ENCODE data around the gene RASD1. TPM values are rescaled to one million over a fixed set of nuclear protein-coding genes. Genes with fewer than 3 reads are reported as not detected.
"Not testable (repeated sequence)": the region's sequence is repeated elsewhere in the genome, so short reads cannot be mapped to it uniquely, and the experiment has no call there.

The RASD1 gene
- total RNA-seq, 1 donor from 2014 or later, result 6.4 TPM

DNA sequence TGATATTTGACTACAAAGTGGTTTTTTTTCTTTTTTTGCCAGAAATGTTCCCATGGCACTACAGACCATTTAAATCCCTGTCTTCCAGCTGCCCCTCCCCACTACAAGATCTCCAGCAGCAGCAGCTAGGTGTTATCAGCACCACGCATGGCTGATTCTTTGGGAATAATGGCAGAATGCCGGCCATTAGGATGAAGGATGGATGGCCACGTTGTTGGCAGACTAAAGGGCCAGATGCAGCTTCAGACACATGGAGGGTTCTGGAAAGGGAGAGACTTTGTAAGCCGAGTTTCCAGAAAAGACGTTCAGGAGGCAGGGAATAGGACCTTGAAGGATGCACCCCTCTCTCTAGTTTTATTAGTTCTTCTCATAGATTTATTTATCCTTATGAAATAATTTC is 29.7 kb downstream of the RASD1 start:
- DNase-seq (ENCODE audit: extremely low spot score, unreplicated experiment), result no peak
- Mint-ChIP-seq H3K4me1 (ENCODE audit: unreplicated experiment) (no peaks in the 10 kb centered on the region), H3K36me3 (no peaks in the 10 kb centered on the region), H3K27ac (no peak overlapping the region), H3K9me3 (no peaks in the 10 kb centered on the region), H3K4me3 (no peak overlapping the region), H3K27me3 (peaks cover 54% of the 10 kb centered on the region)
- TF ChIP-seq CTCF (conservative IDR thresholded peaks at IDR 0.05), result no peak

- H3K27ac Mint-ChIP-seq; H3K9me3 Mint-ChIP-seq; H3K36me3 Mint-ChIP-seq; H3K4me1 Mint-ChIP-seq (ENCODE audit: unreplicated experiment); H3K4me3 Mint-ChIP-seq; DNase-seq (ENCODE audit: extremely low spot score, unreplicated experiment): not testable (repeated sequence)
- H3K27me3 Mint-ChIP-seq, result peaks cover 50% of the 10 kb centered on the region
Measured at GRCh38 chr17:17465878-17466277, 30.3 kb downstream of the RASD1 start.

- no peaks in the 10 kb centered on the region for H3K36me3 Mint-ChIP-seq
- no peak for DNase-seq (ENCODE audit: extremely low spot score, unreplicated experiment)
- TF ChIP-seq CTCF (conservative IDR thresholded peaks at IDR 0.05), result no peak
Measured at GRCh38 chr17:17463821-17464220, 32.4 kb downstream of the RASD1 start.

GRCh38 chr17:17462048-17462824 is 34.0 kb downstream of the RASD1 start:
- DNase-seq (ENCODE audit: extremely low spot score, unreplicated experiment), result no peak
- no peak overlapping the region for H3K4me3 Mint-ChIP-seq
- H3K9me3 Mint-ChIP-seq, result peaks cover 12% of the 10 kb centered on the region
- H3K4me1 Mint-ChIP-seq (ENCODE audit: unreplicated experiment), result no peaks in the 10 kb centered on the region
- H3K36me3 Mint-ChIP-seq, result no peaks in the 10 kb centered on the region
- H3K27ac Mint-ChIP-seq, result no peak overlapping the region
- no peak for TF ChIP-seq CTCF (conservative IDR thresholded peaks at IDR 0.05)
- H3K27me3 Mint-ChIP-seq, result peaks cover 36% of the 10 kb centered on the region

More at GRCh38 chr17:17463821-17464220, 32.4 kb downstream of the RASD1 start:
- Mint-ChIP-seq H3K27ac (no peak overlapping the region), H3K4me1 (ENCODE audit: unreplicated experiment) (no peaks in the 10 kb centered on the region), H3K27me3 (peaks cover 46% of the 10 kb centered on the region), H3K4me3 (no peak overlapping the region), H3K9me3 (peaks cover 12% of the 10 kb centered on the region)

DNA sequence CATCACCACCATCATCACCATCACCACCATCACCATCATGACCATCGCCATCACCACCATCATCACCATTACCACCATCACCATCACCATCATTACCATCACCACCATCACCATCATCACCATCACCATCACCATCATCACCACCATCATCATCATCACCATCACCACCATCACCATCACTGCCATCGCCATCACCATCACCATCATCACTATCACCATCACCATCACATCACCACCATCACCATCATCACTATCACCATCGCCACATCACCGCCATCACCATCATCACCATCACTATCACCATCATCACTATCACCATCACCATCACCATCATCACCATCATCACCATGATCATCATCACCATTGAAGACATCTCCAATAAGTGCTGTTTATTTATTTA is 36.2 kb downstream of the RASD1 start:
- H3K27ac Mint-ChIP-seq, result no peak overlapping the region
- TF ChIP-seq CTCF (conservative IDR thresholded peaks at IDR 0.05), result no peak
- no peak for DNase-seq (ENCODE audit: extremely low spot score, unreplicated experiment)
- no peaks in the 10 kb centered on the region for H3K4me1 Mint-ChIP-seq (ENCODE audit: unreplicated experiment)
- H3K9me3 Mint-ChIP-seq, result peaks cover 12% of the 10 kb centered on the region
- peaks cover 35% of the 10 kb centered on the region for H3K27me3 Mint-ChIP-seq
- H3K36me3 Mint-ChIP-seq, result no peaks in the 10 kb centered on the region
- H3K4me3 Mint-ChIP-seq, result no peak overlapping the region

GRCh38 chr17:17457680-17458079 is 38.5 kb downstream of the RASD1 start:
- Mint-ChIP-seq H3K36me3 (no peaks in the 10 kb centered on the region), H3K9me3 (peaks cover 12% of the 10 kb centered on the region), H3K27ac (no peak overlapping the region), H3K4me3 (no peak overlapping the region), H3K27me3 (peaks cover 24% of the 10 kb centered on the region), H3K4me1 (ENCODE audit: unreplicated experiment) (no peaks in the 10 kb centered on the region)
- TF ChIP-seq CTCF (conservative IDR thresholded peaks at IDR 0.05), result no peak
- no peak for DNase-seq (ENCODE audit: extremely low spot score, unreplicated experiment)
